ENCODE measurements around the gene CD7.

The CD7 gene

GRCh38 chr17:82267575-82268379 lies 49.6 kb downstream of the CD7 start:
- H3K4me3 ChIP-seq (ENCODE audit: low read depth, low read length): peak overlapping the region; percentile 29; the same call in 1 of the 2 replicates
- TF ChIP-seq CTCF (IDR thresholded peaks at IDR 0.05; ENCODE audit: low read depth, low read length): no peak

GRCh38 chr17:82266142-82266541 lies 51.3 kb downstream of the CD7 start:
- no peak overlapping the region for H3K4me3 ChIP-seq (ENCODE audit: low read depth, low read length)
- no peak for TF ChIP-seq CTCF (IDR thresholded peaks at IDR 0.05; ENCODE audit: low read depth, low read length)
